PC-3 (cell line): ENCODE results near the gene TSPAN9.

Experiments used
- EZH2 ChIP-seq: fragments of 300-600 bp; sonication (generic); IDR thresholded peaks from one replicate; pipeline ENCODE4 v1.6.1; 2017; ENCODE audit warnings: antibody characterized with exemption, mild to moderate bottlenecking, low read length; ENCODE audit not compliant: unreplicated experiment
- EZH2phosphoT487 ChIP-seq: fragments of 300-600 bp; sonication (generic); IDR thresholded peaks from 2 replicates; pipeline ENCODE4 v1.6.1; 2018; ENCODE audit warnings: mild to moderate bottlenecking, antibody characterized with exemption, low read length, borderline replicate concordance
- TF ChIP-seq, protein P1 (sequence below): fragments of 300-600 bp; sonication (generic); conservative IDR thresholded peaks from 2 replicates; pipeline ENCODE4 v1.5.1; 2017; ENCODE audit warnings: antibody characterized with exemption, low read depth, mild to moderate bottlenecking, low read length

DNA sequence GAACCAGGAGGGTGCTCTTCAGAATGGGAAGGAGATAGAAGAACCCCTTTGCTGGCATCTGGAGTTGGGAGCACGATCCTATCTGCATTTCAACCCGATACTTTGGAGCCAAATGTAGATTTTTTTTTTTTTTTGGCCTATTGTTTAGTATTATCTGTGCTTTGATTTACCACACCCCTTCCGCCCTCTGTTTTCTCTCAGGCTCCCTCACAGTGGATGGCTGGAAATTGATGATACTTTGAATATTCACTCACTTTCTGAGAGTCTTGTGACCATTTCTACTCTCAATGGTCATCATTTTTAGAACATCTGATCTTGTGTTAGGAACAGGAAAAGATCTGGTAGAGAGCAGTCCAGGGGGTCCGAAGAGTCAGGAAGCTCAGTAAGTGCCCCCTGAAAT is 9.0 kb downstream of the TSPAN9 start:
- TF ChIP-seq, protein P1, sequence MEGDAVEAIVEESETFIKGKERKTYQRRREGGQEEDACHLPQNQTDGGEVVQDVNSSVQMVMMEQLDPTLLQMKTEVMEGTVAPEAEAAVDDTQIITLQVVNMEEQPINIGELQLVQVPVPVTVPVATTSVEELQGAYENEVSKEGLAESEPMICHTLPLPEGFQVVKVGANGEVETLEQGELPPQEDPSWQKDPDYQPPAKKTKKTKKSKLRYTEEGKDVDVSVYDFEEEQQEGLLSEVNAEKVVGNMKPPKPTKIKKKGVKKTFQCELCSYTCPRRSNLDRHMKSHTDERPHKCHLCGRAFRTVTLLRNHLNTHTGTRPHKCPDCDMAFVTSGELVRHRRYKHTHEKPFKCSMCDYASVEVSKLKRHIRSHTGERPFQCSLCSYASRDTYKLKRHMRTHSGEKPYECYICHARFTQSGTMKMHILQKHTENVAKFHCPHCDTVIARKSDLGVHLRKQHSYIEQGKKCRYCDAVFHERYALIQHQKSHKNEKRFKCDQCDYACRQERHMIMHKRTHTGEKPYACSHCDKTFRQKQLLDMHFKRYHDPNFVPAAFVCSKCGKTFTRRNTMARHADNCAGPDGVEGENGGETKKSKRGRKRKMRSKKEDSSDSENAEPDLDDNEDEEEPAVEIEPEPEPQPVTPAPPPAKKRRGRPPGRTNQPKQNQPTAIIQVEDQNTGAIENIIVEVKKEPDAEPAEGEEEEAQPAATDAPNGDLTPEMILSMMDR, result no peak
- TF ChIP-seq EZH2, result no peak
- no peak for TF ChIP-seq EZH2phosphoT487
